ENCODE measurements around the gene PHLPP1. TPM values are rescaled to one million over a fixed set of nuclear protein-coding genes. Genes with fewer than 3 reads are reported as not detected.

Gene PHLPP1
- total RNA-seq, 1 experiment from 2014 or later: 7.9 TPM

DNA sequence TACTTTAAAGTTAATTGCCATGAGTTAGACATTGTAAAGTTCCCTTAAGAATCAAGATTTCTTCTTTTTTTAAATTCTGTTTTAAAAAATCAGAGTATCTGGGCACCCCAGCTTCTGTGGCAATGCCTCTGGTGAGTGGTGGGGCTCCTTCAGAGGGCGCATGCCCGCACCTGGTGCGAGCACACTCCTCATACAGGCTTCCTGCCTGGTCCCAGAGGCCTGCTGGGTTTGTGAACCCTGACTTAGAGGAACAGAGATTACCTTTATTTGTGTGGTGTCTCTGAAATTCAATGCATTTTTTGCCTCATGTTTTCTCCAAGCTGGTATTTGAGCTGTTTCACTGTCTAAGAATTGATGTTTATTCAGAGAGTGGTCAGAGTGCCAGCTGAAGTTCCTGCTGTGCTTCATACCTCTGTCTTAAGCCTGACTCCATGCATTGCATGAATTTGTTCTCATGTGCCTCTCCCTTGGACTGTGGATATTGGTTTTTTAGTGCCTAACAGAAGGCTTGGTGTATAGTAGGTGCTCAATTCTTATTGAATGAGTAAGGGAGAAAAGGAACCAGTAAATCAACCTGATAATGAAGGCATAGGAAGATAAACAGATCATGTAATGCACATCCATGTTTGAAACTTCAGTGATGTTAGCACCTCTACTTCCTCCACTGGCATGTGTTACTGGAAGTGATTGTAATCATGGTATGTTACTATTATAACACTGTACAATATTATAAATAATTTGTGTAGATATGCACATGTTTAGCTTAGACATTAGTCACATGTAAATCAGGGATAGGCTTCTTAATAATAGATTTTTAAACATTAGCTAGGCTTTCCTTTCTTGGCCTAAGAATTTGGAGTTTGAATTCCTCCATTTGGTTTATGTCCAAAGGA, 29.0 kb downstream of the PHLPP1 start:
- no peak for DNase-seq (ENCODE audit: low spot score)

DNA sequence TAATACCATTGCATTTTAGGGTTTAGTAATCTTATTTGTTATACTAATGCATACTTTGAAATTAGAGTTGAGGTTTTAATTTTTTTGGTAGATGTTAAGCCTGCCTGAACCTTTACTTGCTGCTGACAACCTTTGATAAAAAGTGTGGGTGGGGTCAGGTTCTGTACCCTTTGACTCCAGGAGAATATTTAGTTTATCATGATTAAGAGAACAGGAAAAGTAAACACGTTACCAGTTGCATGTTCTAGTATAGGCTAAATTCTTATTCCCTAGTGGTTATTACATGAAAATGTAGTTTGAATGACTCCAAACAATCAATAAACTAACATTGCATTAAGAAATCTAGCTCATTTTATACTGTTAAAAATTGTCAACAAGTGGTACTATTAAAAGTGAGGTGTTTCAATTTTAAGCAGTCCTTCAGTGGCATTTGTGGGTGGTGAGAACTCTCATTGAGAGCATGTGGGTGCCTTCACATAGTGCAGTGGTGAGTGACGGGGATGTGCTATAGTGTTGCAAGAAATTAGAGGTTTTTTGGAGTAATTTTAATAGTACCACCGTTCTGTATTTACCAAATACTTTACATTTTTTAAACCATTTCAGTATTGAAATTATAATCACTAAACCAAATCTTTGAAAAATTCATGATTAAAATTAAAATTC, 29.9 kb downstream of the PHLPP1 start:
- DNase-seq (ENCODE audit: low spot score): no peak

DNA sequence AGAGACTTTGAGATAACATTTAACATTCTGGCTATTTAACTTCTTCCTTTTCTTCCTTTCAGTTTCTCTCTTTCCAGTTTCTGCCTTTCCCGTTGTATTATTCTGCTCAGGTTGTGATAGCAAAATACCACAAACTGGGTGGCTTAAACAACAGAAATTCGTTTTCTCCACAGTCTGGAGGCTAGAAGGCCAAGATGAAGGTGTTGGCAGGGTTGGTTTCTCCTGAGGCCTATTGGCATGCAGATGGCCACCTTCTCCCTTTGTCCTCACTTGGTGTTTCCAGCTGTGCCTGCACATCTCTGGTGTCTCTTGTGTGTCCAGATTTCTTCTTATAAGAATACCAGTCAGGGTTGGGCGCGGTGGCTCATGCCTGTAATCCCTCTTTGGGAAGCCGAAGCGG, 34.0 kb downstream of the PHLPP1 start:
- no peak for DNase-seq (ENCODE audit: low spot score)

DNA sequence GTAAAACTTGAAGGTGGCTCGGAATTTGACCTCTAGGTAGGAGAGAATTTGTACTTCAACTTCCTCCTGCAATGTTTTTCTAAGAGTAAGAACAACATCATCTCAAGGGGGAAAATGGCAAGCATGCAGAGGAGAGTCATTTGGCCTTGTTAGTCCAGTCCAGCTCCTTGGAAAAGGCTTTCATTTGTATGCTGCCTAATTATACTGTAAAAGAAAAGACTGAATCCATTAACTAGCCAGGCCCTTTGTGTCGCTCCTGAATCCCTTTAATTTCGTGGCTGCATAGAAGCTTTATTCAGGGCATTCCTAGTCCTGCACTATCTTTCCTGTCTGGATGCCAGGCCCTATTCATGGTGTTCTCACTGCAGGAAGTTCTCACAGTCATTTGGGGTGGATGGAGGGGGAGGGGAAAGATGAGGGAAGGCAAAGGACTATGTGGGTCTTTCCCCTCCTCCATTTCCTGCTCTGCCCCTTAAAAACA, 36.0 kb downstream of the PHLPP1 start:
- DNase-seq (ENCODE audit: low spot score): peak; percentile 5

DNA sequence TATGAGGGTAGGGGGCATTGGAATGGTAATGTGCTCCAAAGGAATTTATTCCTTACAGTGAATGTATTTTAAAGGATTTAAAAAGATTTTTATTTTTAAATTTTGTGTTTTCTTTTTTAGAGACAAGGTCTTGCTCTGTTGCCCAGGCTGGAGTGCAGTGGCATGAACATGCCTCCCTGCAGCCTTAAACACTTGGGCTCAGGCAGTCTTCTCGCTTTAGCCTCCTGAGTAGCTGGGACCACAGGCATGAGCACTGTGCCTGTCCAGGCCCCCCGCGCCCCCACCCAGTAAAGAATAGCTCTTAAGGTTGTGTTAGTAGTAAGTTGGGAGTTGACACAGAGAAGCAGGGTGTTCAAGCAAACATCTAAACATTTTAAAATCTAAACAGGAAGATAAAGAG, 36.6 kb downstream of the PHLPP1 start:
- no peak for DNase-seq (ENCODE audit: low spot score)

DNA sequence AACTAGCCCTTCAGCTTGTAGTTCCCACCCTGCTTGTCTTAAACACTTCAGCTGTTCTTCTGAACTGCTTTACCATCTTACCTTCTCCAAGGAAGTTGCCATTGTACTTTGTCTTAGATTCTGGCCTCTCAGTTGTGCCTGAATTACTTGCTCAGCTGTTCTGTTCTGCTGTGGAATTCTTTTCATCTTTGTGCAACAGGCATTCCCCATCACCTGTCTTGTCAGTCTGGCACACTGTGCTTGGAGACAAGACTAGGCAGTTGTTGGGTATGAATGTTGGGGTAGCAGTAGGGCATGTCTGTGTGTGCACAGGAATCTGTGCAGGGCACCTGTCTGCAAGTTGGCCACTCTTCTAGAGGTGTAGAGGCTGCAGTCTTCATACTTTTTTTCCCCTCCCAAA, 38.7 kb downstream of the PHLPP1 start:
- DNase-seq (ENCODE audit: low spot score): no peak

DNA sequence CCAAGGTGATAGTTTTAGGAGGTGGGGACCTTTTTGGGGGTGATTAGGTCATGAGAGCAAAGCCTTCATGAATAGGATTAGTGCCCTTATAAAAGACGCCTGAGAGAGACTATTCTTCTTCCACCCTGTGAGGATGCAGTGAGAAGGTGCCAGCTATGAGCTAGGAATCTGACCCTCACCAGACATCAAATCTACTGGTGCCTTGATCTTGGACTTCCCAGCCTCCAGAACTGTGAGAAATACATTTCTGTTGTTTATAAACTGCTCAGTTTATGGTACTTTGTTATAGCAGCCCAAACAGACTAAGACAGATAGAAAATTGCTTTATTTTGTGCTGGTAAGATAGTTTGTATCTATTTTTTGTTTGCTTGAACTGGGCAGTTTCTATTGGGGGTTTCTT, 40.1 kb downstream of the PHLPP1 start:
- DNase-seq (ENCODE audit: low spot score): no peak

DNA sequence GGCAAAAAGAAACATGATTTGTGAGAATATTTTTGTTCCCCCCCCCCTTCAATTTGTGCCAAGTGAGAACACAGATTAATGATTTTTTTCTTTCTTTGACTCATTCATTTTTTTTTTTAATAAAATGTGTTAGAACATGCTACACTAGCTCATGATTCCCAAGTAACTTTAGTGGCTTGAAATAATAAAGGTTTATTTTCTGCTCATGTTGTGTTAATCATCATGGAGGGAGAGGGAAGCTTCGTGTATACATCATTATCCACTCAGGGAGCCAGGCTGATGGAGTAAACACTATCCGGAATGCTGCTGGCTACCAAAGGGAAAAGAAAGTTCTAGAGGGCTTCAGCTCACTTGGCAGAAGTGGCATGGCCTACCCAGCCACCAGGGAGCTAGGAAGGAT, 40.6 kb downstream of the PHLPP1 start:
- no peak for DNase-seq (ENCODE audit: low spot score)

DNA sequence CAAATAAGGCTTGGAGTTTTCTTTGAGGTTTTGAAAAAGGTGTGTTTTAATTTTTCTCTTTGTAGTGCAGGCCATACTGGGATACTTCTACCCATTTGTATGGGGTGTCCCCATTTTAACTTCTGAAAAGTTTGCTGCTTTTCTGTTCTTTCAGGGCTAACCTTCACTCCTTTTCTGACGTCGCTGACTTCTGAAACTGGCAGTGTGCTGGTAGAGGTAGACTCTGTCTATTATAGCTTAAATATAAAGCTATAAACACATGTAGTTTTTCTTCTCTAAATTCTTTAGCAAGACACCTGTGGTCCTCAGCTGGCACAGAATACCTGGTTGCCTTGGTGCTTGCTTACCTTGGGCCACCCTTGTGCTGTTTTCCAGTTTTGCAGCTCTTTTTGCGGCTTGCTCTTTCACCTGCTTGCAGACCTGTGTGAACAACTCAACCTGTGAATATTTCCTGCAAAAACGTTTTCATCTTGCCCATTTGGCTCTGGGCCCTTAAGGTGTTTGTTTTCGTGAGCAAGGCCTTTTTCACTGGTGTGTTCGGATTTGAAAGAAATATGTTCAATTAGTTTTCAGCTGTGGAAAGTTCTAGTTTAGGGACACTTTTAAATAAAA, 42.2 kb downstream of the PHLPP1 start:
- DNase-seq (ENCODE audit: low spot score): no peak

DNA sequence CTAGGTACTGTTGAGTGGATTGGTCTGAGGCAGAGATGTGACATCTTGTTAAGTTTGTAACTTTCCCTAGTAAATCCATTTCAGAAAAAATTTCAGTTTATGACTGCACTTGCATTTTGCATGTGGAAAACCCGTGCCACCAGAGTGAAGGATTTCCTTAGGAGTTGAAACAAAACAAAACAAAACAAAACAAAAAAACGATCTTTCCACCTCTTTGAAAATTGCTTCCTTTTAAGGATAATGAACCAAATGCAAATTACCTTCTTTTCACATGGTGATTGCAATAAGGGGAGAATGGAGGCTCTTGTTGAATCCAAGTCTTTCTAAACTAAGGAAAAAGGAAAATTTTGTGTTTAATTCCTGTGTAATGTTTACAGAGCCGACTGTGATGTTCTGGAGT, 43.2 kb downstream of the PHLPP1 start:
- DNase-seq (ENCODE audit: low spot score): no peak

DNA sequence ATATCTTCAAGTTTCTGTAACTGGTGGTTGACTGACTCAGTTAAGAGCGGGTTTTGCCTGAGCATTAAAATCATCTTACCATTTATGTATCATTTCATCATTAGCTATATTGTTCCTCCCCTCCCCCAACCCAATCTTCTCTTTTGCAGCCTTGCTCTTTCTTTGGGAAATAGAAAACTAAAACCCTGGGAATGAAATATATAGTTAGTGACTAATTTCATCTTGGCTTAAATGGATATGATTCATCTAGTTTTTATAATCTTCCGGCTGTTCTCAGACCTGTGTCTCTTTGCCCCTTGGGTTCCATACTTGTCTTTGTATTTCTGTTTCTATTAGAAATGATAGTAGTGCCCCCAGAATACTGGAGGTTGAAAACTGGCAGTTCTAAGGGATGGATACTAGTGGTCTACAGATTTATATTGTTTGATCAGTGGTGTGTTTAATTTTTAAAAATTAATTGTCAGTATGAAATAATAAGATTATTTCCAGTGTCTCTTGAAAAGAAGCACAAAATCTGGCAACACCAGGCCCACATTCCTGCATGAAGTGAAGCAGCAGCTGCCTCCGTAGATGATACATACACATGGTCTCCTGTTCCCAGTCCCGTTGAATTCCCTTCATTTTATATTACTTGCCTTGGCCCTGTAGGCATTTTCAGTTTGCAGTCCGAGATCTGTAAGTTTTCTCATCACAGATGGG, 44.5 kb downstream of the PHLPP1 start:
- DNase-seq (ENCODE audit: low spot score): peak; percentile 12

DNA sequence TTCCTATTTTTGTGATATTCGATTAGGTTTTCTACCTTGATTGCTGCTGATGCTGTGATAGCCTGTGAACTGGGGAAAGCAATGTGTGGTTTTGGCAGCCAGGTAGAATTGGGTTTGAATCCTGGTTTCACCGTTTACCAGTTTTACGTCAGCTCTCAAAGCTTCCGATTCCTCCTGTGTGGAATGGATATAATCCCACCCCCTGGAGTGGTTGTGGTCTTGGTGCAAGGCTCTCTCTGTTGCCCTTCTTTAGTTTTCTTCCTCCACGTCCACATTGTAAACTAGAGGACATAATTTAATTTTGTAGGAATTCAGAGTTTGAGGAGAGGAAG, 45.0 kb downstream of the PHLPP1 start:
- DNase-seq (ENCODE audit: low spot score): no peak

DNA sequence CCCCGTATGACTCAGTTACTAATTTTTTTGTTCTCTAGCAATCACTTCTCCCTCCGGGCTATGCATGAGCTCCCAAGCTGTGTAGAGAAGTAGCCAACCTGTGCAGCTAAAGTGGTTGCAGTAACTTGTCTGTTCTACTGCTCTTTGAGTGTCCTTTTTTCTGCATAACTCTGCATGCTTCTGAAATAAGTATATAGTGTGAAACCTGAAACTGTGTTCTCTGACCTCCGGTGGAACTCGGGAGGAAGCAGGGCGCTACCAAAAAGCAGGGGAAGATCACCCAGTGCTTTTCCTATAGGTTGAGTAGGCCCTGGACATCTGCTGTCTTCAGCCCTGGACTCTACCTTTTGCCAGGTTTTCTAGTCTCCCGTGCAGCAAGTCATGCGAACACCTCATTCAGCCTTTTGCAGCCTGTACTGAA, 47.8 kb downstream of the PHLPP1 start:
- no peak for DNase-seq (ENCODE audit: low spot score)

DNA sequence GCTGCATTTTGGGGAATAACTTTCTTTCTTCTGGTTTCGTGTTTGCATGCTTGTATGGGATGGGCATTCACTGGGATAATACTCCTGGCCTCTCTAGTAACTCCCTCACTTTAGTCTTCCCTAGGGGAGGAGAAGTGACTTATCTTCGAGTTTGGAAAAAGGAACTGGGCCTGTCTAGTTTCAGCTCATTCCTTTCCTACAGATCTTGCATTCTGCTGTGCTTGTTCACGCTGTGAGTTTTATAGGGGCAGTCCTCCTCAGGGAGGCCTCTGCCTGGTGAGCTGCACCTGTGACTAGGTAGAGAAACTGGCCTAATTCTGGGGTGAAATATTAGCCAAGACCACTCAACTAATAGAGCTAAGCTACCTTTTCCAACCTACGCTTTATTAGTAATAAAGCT, 50.9 kb downstream of the PHLPP1 start:
- DNase-seq (ENCODE audit: low spot score): no peak

DNA sequence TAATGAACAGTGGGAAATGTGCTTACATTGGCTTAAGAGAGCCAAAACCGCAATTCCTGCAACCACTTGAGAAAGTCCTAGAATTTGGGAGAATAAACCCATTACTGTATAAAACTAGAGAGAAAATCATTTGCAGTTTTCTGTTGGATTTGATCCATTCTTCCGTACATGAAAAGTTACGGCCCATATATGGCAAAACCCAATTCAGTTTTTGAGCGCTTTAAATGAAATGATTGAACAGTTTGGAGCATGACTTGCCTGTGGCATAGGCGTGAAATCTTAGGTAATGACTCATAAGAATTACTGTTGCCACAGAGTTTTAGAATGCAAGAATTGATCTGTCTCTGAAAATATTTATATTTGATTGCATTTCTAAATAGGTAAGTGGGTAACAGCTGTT, 52.0 kb downstream of the PHLPP1 start:
- DNase-seq (ENCODE audit: low spot score): no peak

DNA sequence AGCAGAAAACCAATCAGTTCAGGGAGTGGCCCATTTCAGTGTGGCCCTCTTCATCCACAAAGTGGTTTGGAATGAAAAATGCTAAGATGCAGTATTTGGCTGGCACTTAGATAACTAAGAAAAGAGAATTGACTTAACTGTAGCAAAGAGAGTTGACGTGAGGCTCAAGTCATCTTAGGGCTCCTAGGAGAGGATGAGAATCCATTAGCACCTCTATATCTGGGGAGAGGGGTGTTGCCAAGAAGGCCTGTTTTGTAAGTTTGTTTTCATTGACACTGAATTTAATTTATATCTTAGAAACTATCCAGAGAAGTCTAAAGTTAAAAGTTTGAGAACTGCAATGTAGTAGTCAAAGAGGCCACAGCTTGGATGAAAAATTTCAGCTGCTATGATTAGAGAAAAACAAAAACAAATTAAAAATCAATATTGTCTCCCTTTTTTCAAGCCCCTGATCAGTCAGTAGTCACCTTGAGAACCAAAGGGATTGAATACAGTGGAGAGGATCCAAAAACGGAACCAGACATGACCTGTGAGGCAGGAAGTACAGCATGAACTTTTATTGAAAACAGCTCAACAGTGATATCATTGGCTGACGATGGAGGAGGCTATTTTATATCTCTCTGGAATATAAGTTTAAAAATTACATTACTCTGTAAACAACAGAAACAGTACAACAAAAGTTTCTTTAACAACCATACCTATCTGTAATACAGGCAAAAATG, 52.7 kb downstream of the PHLPP1 start:
- DNase-seq (ENCODE audit: low spot score): no peak

DNA sequence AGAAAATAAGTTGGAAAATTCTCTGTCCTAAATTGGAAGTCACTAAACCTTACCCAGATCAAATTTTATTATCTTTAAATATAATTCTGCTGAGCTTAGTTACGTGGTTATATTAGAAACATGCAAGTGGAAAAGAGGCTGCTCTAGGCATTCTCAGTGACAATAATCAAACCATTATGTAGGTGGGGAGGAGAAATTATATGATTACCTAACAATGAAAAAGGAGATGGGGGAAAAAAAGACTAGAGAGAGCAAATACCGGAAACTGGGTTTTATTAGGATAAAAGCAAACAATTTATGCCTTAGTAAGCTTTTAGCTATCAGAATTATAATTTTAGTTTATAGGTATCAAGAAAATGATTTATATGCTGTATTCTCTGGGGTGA, 53.2 kb downstream of the PHLPP1 start:
- DNase-seq (ENCODE audit: low spot score): no peak

DNA sequence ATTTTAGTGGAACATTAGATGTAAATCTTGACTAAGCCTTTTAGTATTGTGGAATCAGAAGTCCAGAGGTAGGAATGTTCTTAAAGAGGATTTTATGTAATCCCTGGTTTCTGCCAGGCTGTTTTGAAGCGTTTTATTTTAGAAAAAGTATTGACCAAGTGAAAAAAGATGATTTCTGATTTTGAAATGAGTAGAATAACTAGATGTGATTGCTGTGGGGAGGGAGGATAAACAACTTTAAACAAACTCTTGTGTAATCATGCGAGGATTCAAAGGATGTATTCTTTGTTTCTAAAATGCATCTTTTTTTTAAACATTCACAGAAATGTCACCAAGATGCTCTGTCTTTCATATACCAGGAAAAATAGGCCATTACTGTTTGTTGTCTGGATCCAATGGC, 53.9 kb downstream of the PHLPP1 start:
- DNase-seq (ENCODE audit: low spot score): no peak

DNA sequence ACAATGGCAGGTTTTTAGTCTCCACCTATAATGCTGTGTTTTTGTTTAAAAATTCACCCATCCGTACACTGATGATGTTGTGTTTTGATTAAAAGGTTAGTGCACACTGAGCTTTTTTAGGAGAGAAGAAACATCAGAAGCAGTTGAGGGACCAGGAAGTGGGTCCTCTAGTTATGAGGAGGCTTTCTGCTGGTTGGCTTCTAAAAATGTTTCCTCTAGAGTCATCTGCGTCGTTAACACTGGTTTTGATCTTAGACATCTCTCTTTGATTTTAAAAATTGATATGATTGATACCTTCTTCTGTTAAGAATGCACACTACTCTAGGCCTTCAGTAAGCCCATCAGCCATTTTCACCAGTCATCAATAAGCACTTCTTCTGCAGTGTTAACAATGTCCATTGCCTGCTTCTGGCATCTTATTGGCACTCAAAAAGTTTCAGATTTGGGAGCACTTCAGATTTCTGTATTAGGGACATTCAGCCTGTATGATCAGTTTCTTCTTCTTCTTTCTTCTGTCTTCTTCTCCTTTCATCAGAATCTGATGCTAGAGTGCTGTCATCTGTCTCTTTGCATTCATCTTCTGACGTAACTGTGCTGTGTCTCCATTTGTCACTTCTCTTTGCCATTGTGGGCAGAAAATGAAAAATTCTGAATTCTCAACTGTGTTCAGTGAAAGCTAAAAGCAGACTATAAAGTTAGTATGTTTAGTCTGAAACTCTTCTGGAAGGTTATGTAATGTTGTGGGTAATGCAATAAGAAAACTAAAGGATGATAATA, 56.3 kb downstream of the PHLPP1 start:
- DNase-seq (ENCODE audit: low spot score): no peak

DNA sequence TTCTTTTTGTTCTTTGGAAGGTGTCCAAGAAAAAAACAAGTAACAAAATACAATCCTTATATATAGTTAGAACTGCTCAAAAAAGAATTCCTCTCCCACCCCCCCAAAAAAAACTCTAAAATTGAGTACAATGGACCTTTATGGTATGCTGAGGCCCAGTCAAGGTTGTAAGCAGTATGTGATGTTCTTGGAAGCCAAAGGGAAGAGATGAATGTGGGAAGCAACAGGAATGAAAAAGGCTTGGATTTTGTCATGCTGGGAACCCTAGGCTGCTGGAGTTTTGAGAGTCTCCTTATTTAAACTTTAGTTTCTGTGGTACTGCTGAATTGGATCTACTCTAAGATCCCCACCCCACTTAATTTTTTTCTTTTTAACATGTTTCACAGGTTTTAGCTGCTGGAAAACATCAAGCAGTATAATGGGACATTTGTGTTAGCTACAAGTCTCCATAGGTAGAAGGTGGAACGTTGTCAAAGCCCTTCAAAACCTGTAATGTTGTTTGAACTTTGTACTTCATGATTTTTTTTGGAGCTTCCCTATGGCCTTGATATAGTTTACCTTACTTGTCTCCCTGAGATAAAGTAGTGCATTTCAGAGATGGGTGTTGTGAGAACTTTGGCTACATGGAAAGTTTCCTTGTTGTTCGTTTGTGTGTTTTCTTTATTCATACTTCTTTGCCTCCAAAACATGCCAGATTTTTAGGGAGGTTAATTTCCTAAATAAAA, 57.7 kb downstream of the PHLPP1 start:
- no peak for DNase-seq (ENCODE audit: low spot score)
